Measurements from ENCODE around the gene BBIP1.

Gene BBIP1

GRCh38 chr10:110863956-110864355, 55.0 kb downstream of the BBIP1 start:
- no peak for DNase-seq (ENCODE audit: low read depth in 3 of 3)

GRCh38 chr10:110863361-110863760, 55.6 kb downstream of the BBIP1 start:
- DNase-seq (ENCODE audit: low read depth in 3 of 3), result no peak

GRCh38 chr10:110862961-110863360, 56.0 kb downstream of the BBIP1 start:
- no peak for DNase-seq (ENCODE audit: low read depth in 3 of 3)

GRCh38 chr10:110861930-110862649, 56.9 kb downstream of the BBIP1 start:
- no peak for DNase-seq (ENCODE audit: low read depth in 3 of 3)

GRCh38 chr10:110861476-110861875, 57.5 kb downstream of the BBIP1 start:
- no peak for DNase-seq (ENCODE audit: low read depth in 3 of 3)

- no peak for DNase-seq (ENCODE audit: low read depth in 3 of 3)
These were observed 58.3 kb downstream of the BBIP1 start for GRCh38 chr10:110860576-110861241.

GRCh38 chr10:110859973-110860376, 59.0 kb downstream of the BBIP1 start:
- no peak for DNase-seq (ENCODE audit: low read depth in 3 of 3)

- DNase-seq (ENCODE audit: low read depth in 3 of 3), result no peak
These were observed 59.6 kb downstream of the BBIP1 start for GRCh38 chr10:110859206-110859972.

GRCh38 chr10:110858297-110858934, 60.6 kb downstream of the BBIP1 start:
- no peak for DNase-seq (ENCODE audit: low read depth in 3 of 3)

GRCh38 chr10:110857265-110858171, 61.5 kb downstream of the BBIP1 start:
- DNase-seq (ENCODE audit: low read depth in 3 of 3), result no peak

GRCh38 chr10:110853921-110854605, 64.9 kb downstream of the BBIP1 start:
- no peak for DNase-seq (ENCODE audit: low read depth in 3 of 3)

- DNase-seq (ENCODE audit: low read depth in 3 of 3), result no peak
These were observed 66.0 kb downstream of the BBIP1 start for GRCh38 chr10:110852947-110853346.

- peak in 1 of 3 donors; percentile 22 for DNase-seq (ENCODE audit: low read depth in 3 of 3)
These were observed 66.6 kb downstream of the BBIP1 start for GRCh38 chr10:110852255-110852896.

GRCh38 chr10:110851020-110851612, 67.9 kb downstream of the BBIP1 start:
- no peak for DNase-seq (ENCODE audit: low read depth in 3 of 3)

GRCh38 chr10:110850099-110850498, 68.9 kb downstream of the BBIP1 start:
- DNase-seq (ENCODE audit: low read depth in 3 of 3), result no peak

Measured in stimulated activated CD4-positive, alpha-beta T cell treated with anti-CD3 and anti-CD28 coated beads, TNF-alpha, amount 100 ng/mL, for 48 hours (primary cell).